Liver (tissue), 9 donors: Measurements from ENCODE around the gene GADL1. TPM values are rescaled to one million over a fixed set of nuclear protein-coding genes. Genes with fewer than 3 reads are reported as not detected.

Experiments
- DNase-seq: peaks from one replicate; pipeline ENCODE4 v3.0.0-alpha.2; 2017; ENCODE audit warnings: low spot score
- H3K27ac ChIP-seq, 2 donors: one replicate each; pipeline ENCODE4 v1.7.0; 2013; ENCODE audit warnings: inconsistent platforms in 2 of 2, low read length in 2 of 2, control low read depth in 1 of 2, low read depth in 1 of 2, mild to moderate bottlenecking in 1 of 2
- H3K27me3 ChIP-seq, 4 donors: one replicate each; pipeline versions ENCODE4 v1.6.1 to v1.7.0; 2013; ENCODE audit warnings: low read length in 3 of 4, inconsistent platforms in 1 of 4, mild to moderate bottlenecking in 1 of 4, moderate library complexity in 1 of 4; ENCODE audit not compliant: control insufficient read depth in 4 of 4, insufficient read depth in 4 of 4
- H3K36me3 ChIP-seq, 4 donors: one replicate each; pipeline versions ENCODE4 v1.6.1 to v1.7.0; 2013; ENCODE audit warnings: low read length in 3 of 4, mild to moderate bottlenecking in 3 of 4, low read depth in 1 of 4, moderate library complexity in 1 of 4; ENCODE audit not compliant: control insufficient read depth in 4 of 4, insufficient read depth in 3 of 4
- H3K4me1 ChIP-seq, 4 donors: one replicate each; pipeline versions ENCODE4 v1.6.1 to v1.7.0; 2013; ENCODE audit warnings: low read length in 3 of 4, mild to moderate bottlenecking in 3 of 4, moderate library complexity in 1 of 4; ENCODE audit not compliant: control insufficient read depth in 4 of 4, insufficient read depth in 4 of 4
- H3K4me3 ChIP-seq, 3 donors: one replicate each; pipeline versions ENCODE4 v1.6.1 to v1.7.0; 2013; ENCODE audit warnings: low read length in 3 of 3, control low read depth in 1 of 3, low read depth in 1 of 3, mild to moderate bottlenecking in 1 of 3
- H3K9ac ChIP-seq, 2 donors: one replicate each; pipeline ENCODE4 v1.7.0; 2013; ENCODE audit warnings: low read length in 2 of 2, mild to moderate bottlenecking in 2 of 2, moderate library complexity in 2 of 2, control low read depth in 1 of 2, low read depth in 1 of 2
- H3K9me3 ChIP-seq, 4 donors: one replicate each; pipeline versions ENCODE4 v1.6.1 to v1.7.0; 2013; ENCODE audit warnings: low read length in 3 of 4; ENCODE audit not compliant: control insufficient read depth in 4 of 4
- EGR1 ChIP-seq, 2 donors: IDR thresholded peaks; 2 replicates each; pipeline ENCODE4 v1.6.1; 2016 to 2018; ENCODE audit warnings: antibody characterized with exemption in 2 of 2, low read depth in 2 of 2
- FOXA1 ChIP-seq: IDR thresholded peaks from 2 replicates; pipeline ENCODE4 v1.6.1; 2016; ENCODE audit warnings: antibody characterized with exemption
- HNF4G ChIP-seq: IDR thresholded peaks from 2 replicates; pipeline ENCODE4 v1.6.1; 2016; ENCODE audit warnings: antibody characterized with exemption
- JUND ChIP-seq, 2 donors: IDR thresholded peaks; 2 replicates each; pipeline ENCODE4 v1.6.1; 2016; ENCODE audit warnings: antibody characterized with exemption in 2 of 2
- RXRA ChIP-seq, 2 donors: IDR thresholded peaks; 2 replicates each; pipeline ENCODE4 v1.6.1; 2017 to 2018; ENCODE audit warnings: antibody characterized with exemption in 2 of 2, mild to moderate bottlenecking in 1 of 2
- YY1 ChIP-seq: IDR thresholded peaks from 2 replicates; pipeline ENCODE4 v1.6.1; 2016; ENCODE audit warnings: antibody characterized with exemption, mild to moderate bottlenecking
- WGBS: extraction: QIAGEN DNeasy Blood & Tissue Kit; methylation state at CpG from one replicate; pipeline ENCODE4 v1.1.7; 2013; 5-methylcytosine and 5-hydroxymethylcytosine counted together
- polyA plus RNA-seq, 2 donors: library from polyadenylated mRNA; stranded (reverse) in 1 of 2; unstranded in 1 of 2; fragments of 200-250 nt in 1 of 2; fragments of >200 nt in 1 of 2; fragmentation: Nextera tagmentation in 1 of 2; extraction: Ambion mirVana in 1 of 2; gene quantifications; one replicate each; pipeline versions ENCODE4 v1.2.1 to v1.2.3, GENCODE V29; 2013 to 2015
- total RNA-seq, 2 donors: library from RNA; depleted of rRNA; stranded (reverse); fragments of >200 nt; gene quantifications; one replicate each; pipeline ENCODE4 v1.2.3, GENCODE V29; 2014
- TF ChIP-seq, protein P1 (sequence below): IDR thresholded peaks from 2 replicates; pipeline ENCODE4 v1.6.1; 2016; ENCODE audit warnings: antibody characterized with exemption
- TF ChIP-seq, protein P2 (sequence below): IDR thresholded peaks from 2 replicates; pipeline ENCODE4 v1.6.1; 2016; ENCODE audit warnings: antibody characterized with exemption
- TF ChIP-seq, protein P3 (sequence below): IDR thresholded peaks from 2 replicates; pipeline ENCODE4 v1.6.1; 2016; ENCODE audit warnings: antibody characterized with exemption
- donor health status: healthy.
- donor health status: healthy.
- donor health status: healthy.
- donor health status: healthy.
- donor health status: healthy.

The GADL1 gene
- total and polyA plus RNA-seq, 4 donors: not detected

DNA sequence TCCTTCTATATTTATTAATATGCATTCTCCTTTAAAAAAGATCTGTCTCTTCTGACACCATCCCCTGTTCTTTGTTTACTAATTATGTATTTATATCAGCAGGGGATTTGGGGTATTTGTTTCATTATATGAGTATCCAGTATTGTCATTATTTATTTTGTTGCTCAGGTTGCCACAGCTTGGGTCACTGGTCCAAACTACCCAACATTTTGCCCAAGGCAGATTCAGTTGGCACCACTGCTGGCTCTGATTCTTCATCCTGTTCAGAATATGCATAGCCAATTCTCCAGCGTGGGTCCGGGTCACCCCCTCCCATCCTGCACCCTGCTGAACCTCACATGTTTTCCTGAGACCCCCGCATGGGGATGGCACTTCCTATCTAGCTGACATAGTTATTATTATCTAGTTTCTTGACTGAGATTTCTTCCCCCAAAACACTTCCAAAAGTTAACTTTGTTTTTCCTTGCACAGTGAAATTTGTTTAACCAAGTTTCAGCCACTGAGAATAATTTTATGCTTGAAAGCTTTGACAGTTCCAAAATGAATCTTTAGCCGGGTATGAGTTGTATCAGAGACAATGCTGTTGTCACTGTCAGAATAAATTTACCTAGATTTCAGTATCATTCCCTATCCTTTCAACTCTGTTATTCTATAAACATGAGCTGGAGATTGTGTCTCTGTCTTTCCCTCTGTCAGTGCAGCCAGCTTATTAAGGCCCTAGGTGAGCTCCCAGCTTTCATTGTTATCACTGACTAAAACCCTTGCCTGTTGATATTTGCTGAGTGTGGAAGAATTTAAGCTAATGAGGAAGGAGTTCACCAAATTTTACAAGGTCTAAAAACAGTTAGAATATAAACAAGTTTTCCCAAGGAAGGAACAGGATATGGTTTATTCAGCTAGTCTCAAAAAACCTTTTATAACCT lies 217.8 kb downstream of the GADL1 start:
- no peaks in the 10 kb centered on the region for H3K27me3 ChIP-seq
- no peak for DNase-seq
- no peak overlapping the region for H3K27ac ChIP-seq
- peaks cover 14 to 56% (median 31%) of the 10 kb centered on the region in 4 donors for H3K36me3 ChIP-seq
- H3K9me3 ChIP-seq: no peaks in the 10 kb centered on the region
- H3K4me1 ChIP-seq: no peaks in the 10 kb centered on the region
- 79% methylated on average over 4 of the region's 4 CpGs for WGBS
- no peak overlapping the region for H3K9ac ChIP-seq
- TF ChIP-seq YY1: no peak
- TF ChIP-seq, protein P1, sequence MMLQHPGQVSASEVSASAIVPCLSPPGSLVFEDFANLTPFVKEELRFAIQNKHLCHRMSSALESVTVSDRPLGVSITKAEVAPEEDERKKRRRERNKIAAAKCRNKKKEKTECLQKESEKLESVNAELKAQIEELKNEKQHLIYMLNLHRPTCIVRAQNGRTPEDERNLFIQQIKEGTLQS: no peak
- TF ChIP-seq, protein P2, sequence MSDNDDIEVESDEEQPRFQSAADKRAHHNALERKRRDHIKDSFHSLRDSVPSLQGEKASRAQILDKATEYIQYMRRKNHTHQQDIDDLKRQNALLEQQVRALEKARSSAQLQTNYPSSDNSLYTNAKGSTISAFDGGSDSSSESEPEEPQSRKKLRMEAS: no peak
- no peak for TF ChIP-seq JUND (IDR thresholded peaks at IDR 0.05)
- TF ChIP-seq, protein P3, sequence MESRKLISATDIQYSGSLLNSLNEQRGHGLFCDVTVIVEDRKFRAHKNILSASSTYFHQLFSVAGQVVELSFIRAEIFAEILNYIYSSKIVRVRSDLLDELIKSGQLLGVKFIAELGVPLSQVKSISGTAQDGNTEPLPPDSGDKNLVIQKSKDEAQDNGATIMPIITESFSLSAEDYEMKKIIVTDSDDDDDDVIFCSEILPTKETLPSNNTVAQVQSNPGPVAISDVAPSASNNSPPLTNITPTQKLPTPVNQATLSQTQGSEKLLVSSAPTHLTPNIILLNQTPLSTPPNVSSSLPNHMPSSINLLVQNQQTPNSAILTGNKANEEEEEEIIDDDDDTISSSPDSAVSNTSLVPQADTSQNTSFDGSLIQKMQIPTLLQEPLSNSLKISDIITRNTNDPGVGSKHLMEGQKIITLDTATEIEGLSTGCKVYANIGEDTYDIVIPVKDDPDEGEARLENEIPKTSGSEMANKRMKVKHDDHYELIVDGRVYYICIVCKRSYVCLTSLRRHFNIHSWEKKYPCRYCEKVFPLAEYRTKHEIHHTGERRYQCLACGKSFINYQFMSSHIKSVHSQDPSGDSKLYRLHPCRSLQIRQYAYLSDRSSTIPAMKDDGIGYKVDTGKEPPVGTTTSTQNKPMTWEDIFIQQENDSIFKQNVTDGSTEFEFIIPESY: no peak
- TF ChIP-seq EGR1 (IDR thresholded peaks at IDR 0.05; ENCODE audit: low read depth in 2 of 2): no peak
- TF ChIP-seq HNF4G: no peak
- TF ChIP-seq FOXA1: no peak
- no peak for TF ChIP-seq RXRA (IDR thresholded peaks at IDR 0.05)
- no peak overlapping the region for H3K4me3 ChIP-seq
